SU-DHL-6 (cell line): ENCODE results near the gene AP3M1.

ENCODE experiments used
- EZH2phosphoT487 ChIP-seq: fragments of 200-600 bp; sonication (generic), shearing (Covaris generic); conservative IDR thresholded peaks from 2 replicates; pipeline ENCODE4 v1.6.1; 2018; ENCODE audit warnings: mild to moderate bottlenecking, antibody characterized with exemption, low read length, moderate library complexity, mixed read lengths
- TF ChIP-seq, protein P1 (sequence below): fragments of 200-600 bp; sonication (generic); IDR thresholded peaks from one replicate; pipeline ENCODE4 v1.5.1; 2017; ENCODE audit warnings: antibody characterized with exemption, mild to moderate bottlenecking, low read length, moderate library complexity; ENCODE audit not compliant: insufficient read depth, poor library complexity, severe bottlenecking

DNA sequence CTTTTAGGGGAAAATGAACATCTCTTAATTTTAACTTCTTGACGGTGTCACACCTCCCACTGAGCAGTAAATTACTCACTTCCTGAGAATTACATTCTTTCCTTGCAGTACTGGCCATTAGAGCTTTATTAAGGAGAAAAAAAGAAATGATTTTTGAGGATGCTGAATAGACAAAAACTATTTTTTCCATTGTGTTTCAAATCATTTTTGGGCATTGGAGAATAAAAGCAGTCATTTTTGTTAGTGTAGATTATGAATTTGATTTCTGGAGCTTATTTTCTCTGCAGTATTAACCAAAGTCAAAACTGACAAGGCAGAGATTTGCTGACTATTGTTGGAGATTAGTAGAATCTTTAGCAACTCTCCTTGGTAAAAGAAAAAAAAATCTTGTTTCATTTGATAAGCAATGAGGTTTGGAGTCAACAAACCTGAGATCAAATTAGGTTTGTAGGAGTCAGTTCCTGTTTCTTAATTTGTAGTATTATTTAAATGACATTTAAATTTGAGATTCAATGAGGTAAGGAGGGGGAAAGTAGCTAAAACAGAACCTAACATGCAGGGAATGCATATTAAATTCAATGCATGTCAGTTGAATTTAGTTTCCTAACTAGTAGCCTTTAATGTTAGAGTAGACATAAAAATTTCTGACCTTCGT lies 70.6 kb downstream of the AP3M1 start:
- TF ChIP-seq, protein P1, sequence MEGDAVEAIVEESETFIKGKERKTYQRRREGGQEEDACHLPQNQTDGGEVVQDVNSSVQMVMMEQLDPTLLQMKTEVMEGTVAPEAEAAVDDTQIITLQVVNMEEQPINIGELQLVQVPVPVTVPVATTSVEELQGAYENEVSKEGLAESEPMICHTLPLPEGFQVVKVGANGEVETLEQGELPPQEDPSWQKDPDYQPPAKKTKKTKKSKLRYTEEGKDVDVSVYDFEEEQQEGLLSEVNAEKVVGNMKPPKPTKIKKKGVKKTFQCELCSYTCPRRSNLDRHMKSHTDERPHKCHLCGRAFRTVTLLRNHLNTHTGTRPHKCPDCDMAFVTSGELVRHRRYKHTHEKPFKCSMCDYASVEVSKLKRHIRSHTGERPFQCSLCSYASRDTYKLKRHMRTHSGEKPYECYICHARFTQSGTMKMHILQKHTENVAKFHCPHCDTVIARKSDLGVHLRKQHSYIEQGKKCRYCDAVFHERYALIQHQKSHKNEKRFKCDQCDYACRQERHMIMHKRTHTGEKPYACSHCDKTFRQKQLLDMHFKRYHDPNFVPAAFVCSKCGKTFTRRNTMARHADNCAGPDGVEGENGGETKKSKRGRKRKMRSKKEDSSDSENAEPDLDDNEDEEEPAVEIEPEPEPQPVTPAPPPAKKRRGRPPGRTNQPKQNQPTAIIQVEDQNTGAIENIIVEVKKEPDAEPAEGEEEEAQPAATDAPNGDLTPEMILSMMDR = no peak
- no peak for TF ChIP-seq EZH2phosphoT487
